ENCODE data around the gene PZP.

Gene PZP

GRCh38 chr12:9163392-9163791 lies 44.8 kb downstream of the PZP start:
- Histone ChIP-seq H4K8ac (ENCODE audit: low read depth, low read length) (no peak overlapping the region), H3K4ac (ENCODE audit: low read length) (no peak overlapping the region), H3K9ac (ENCODE audit: low read depth, low read length, poor library complexity) (no peak overlapping the region), H3K23ac (ENCODE audit: low read depth, low read length, poor library complexity) (no peak overlapping the region), H3K4me1 (ENCODE audit: control insufficient read depth in 2 of 2, insufficient read depth in 1 of 2, low read depth in 1 of 2, low read length in 2 of 2) (peaks cover 3 to 34% of the 10 kb centered on the region in 2 donors), H2BK15ac (ENCODE audit: low read length) (no peak overlapping the region), H3K4me3 (ENCODE audit: low read length in 2 of 2) (no peak overlapping the region), H2BK5ac (ENCODE audit: low read length) (no peak overlapping the region), H2BK12ac (ENCODE audit: low read length) (no peak overlapping the region), H3K27ac (replicated peaks; ENCODE audit: low read length) (no peak overlapping the region), H2BK120ac (ENCODE audit: low read depth, low read length) (no peak overlapping the region), H3K36me3 (replicated peaks in 1 of 2; ENCODE audit: control insufficient read depth in 2 of 2, insufficient read depth in 2 of 2, low read length in 2 of 2) (no peaks in the 10 kb centered on the region), H3K9me3 (replicated peaks in 1 of 2; ENCODE audit: control insufficient read depth in 2 of 2, insufficient read depth in 1 of 2, low read depth in 1 of 2, low read length in 2 of 2) (peaks cover 0 to 7% of the 10 kb centered on the region in 2 donors), H3K18ac (ENCODE audit: low read length) (no peak overlapping the region), H3K27me3 (ENCODE audit: control insufficient read depth in 3 of 3, insufficient read depth in 3 of 3, low read depth in 1 of 3, low read length in 3 of 3) (no peaks in the 10 kb centered on the region), H3K4me2 (ENCODE audit: insufficient read depth, low read length, poor library complexity, severe bottlenecking) (no peak overlapping the region), H3K79me1 (ENCODE audit: low read depth, low read length) (no peaks in the 10 kb centered on the region), H3K14ac (ENCODE audit: low read length) (no peak overlapping the region), H4K91ac (ENCODE audit: low read depth, low read length, poor library complexity) (no peak overlapping the region), H2AFZ (ENCODE audit: low read length) (no peak overlapping the region), H2AK5ac (ENCODE audit: low read depth, low read length) (no peak overlapping the region)
- no CpG with 5 or more reads among the region's 5 CpGs for WGBS, 2 donors (ENCODE audit: extremely low coverage in 2 of 2, insufficient read length in 2 of 2, insufficient replicate concordance in 1 of 2)
- DNase-seq (ENCODE audit: low spot score), result no peak

GRCh38 chr12:9156119-9156518 lies 52.1 kb downstream of the PZP start:
- Histone ChIP-seq H3K4me1 (ENCODE audit: control insufficient read depth in 2 of 2, insufficient read depth in 1 of 2, low read depth in 1 of 2, low read length in 2 of 2) (peaks cover 0 to 8% of the 10 kb centered on the region in 2 donors), H2AFZ (ENCODE audit: low read length) (no peak overlapping the region), H3K36me3 (replicated peaks in 1 of 2; ENCODE audit: control insufficient read depth in 2 of 2, insufficient read depth in 2 of 2, low read length in 2 of 2) (no peaks in the 10 kb centered on the region), H3K9ac (ENCODE audit: low read depth, low read length, poor library complexity) (no peak overlapping the region), H3K4me3 (ENCODE audit: low read length in 2 of 2) (no peak overlapping the region), H3K27ac (replicated peaks; ENCODE audit: low read length) (no peak overlapping the region), H3K9me3 (replicated peaks in 1 of 2; ENCODE audit: control insufficient read depth in 2 of 2, insufficient read depth in 1 of 2, low read depth in 1 of 2, low read length in 2 of 2) (peaks cover 0 to 2% of the 10 kb centered on the region in 2 donors), H3K18ac (ENCODE audit: low read length) (no peak overlapping the region), H2BK120ac (ENCODE audit: low read depth, low read length) (no peak overlapping the region), H3K23ac (ENCODE audit: low read depth, low read length, poor library complexity) (no peak overlapping the region), H4K91ac (ENCODE audit: low read depth, low read length, poor library complexity) (no peak overlapping the region), H2BK5ac (ENCODE audit: low read length) (no peak overlapping the region), H2BK15ac (ENCODE audit: low read length) (no peak overlapping the region), H4K8ac (ENCODE audit: low read depth, low read length) (no peak overlapping the region), H3K79me1 (ENCODE audit: low read depth, low read length) (no peaks in the 10 kb centered on the region), H2BK12ac (ENCODE audit: low read length) (no peak overlapping the region), H3K4me2 (ENCODE audit: insufficient read depth, low read length, poor library complexity, severe bottlenecking) (no peak overlapping the region), H3K14ac (ENCODE audit: low read length) (no peak overlapping the region), H3K27me3 (ENCODE audit: control insufficient read depth in 3 of 3, insufficient read depth in 3 of 3, low read depth in 1 of 3, low read length in 3 of 3) (no peaks in the 10 kb centered on the region), H2AK5ac (ENCODE audit: low read depth, low read length) (no peak overlapping the region), H3K4ac (ENCODE audit: low read length) (no peak overlapping the region)
- DNase-seq (ENCODE audit: low spot score), result no peak
- WGBS, 2 donors (ENCODE audit: extremely low coverage in 2 of 2, insufficient read length in 2 of 2, insufficient replicate concordance in 1 of 2), result no CpG with 5 or more reads among the region's 4 CpGs

- no CpG with 5 or more reads among the region's 6 CpGs for WGBS, 2 donors (ENCODE audit: extremely low coverage in 2 of 2, insufficient read length in 2 of 2, insufficient replicate concordance in 1 of 2)
- Histone ChIP-seq H3K36me3 (replicated peaks in 1 of 2; ENCODE audit: control insufficient read depth in 2 of 2, insufficient read depth in 2 of 2, low read length in 2 of 2) (no peaks in the 10 kb centered on the region), H3K27ac (replicated peaks; ENCODE audit: low read length) (no peak overlapping the region), H3K4me1 (ENCODE audit: control insufficient read depth in 2 of 2, insufficient read depth in 1 of 2, low read depth in 1 of 2, low read length in 2 of 2) (no peaks in the 10 kb centered on the region), H3K79me1 (ENCODE audit: low read depth, low read length) (no peaks in the 10 kb centered on the region), H3K9ac (ENCODE audit: low read depth, low read length, poor library complexity) (no peak overlapping the region), H4K91ac (ENCODE audit: low read depth, low read length, poor library complexity) (no peak overlapping the region), H2BK120ac (ENCODE audit: low read depth, low read length) (no peak overlapping the region), H2BK15ac (ENCODE audit: low read length) (no peak overlapping the region), H3K27me3 (ENCODE audit: control insufficient read depth in 3 of 3, insufficient read depth in 3 of 3, low read depth in 1 of 3, low read length in 3 of 3) (no peaks in the 10 kb centered on the region), H3K4me3 (ENCODE audit: low read length in 2 of 2) (no peak overlapping the region), H4K8ac (ENCODE audit: low read depth, low read length) (no peak overlapping the region), H3K4ac (ENCODE audit: low read length) (no peak overlapping the region), H2BK12ac (ENCODE audit: low read length) (no peak overlapping the region), H2AFZ (ENCODE audit: low read length) (no peak overlapping the region), H3K9me3 (replicated peaks in 1 of 2; ENCODE audit: control insufficient read depth in 2 of 2, insufficient read depth in 1 of 2, low read depth in 1 of 2, low read length in 2 of 2) (peaks cover 2 to 28% of the 10 kb centered on the region in 2 donors), H3K18ac (ENCODE audit: low read length) (no peak overlapping the region), H3K4me2 (ENCODE audit: insufficient read depth, low read length, poor library complexity, severe bottlenecking) (no peak overlapping the region), H2BK5ac (ENCODE audit: low read length) (no peak overlapping the region), H3K14ac (ENCODE audit: low read length) (no peak overlapping the region), H2AK5ac (ENCODE audit: low read depth, low read length) (no peak overlapping the region), H3K23ac (ENCODE audit: low read depth, low read length, poor library complexity) (no peak overlapping the region)
- DNase-seq (ENCODE audit: low spot score), result no peak
Observed at GRCh38 chr12:9149372-9149771, 58.8 kb downstream of the PZP start.

- no peak overlapping the region for H3K14ac ChIP-seq (ENCODE audit: low read length)
- H3K4me2 ChIP-seq (ENCODE audit: insufficient read depth, low read length, poor library complexity, severe bottlenecking), result no peak overlapping the region
- H4K91ac ChIP-seq (ENCODE audit: low read depth, low read length, poor library complexity), result no peak overlapping the region
- H3K4ac ChIP-seq (ENCODE audit: low read length), result no peak overlapping the region
- no peaks in the 10 kb centered on the region for H3K4me1 ChIP-seq (ENCODE audit: control insufficient read depth in 2 of 2, insufficient read depth in 1 of 2, low read depth in 1 of 2, low read length in 2 of 2)
- H2BK12ac ChIP-seq (ENCODE audit: low read length), result no peak overlapping the region
- no peak overlapping the region for H3K27ac ChIP-seq (replicated peaks; ENCODE audit: low read length)
- WGBS, 2 donors (ENCODE audit: extremely low coverage in 2 of 2, insufficient read length in 2 of 2, insufficient replicate concordance in 1 of 2), result no CpG with 5 or more reads among the region's 2 CpGs
- H3K36me3 ChIP-seq (replicated peaks in 1 of 2; ENCODE audit: control insufficient read depth in 2 of 2, insufficient read depth in 2 of 2, low read length in 2 of 2), result no peaks in the 10 kb centered on the region
- no peak overlapping the region for H2BK5ac ChIP-seq (ENCODE audit: low read length)
- DNase-seq (ENCODE audit: low spot score), result no peak
- no peak overlapping the region for H3K18ac ChIP-seq (ENCODE audit: low read length)
- no peak overlapping the region for H2AFZ ChIP-seq (ENCODE audit: low read length)
- H3K79me1 ChIP-seq (ENCODE audit: low read depth, low read length), result no peaks in the 10 kb centered on the region
- no peak overlapping the region for H3K4me3 ChIP-seq (ENCODE audit: low read length in 2 of 2)
- H3K23ac ChIP-seq (ENCODE audit: low read depth, low read length, poor library complexity), result no peak overlapping the region
- no peak overlapping the region for H3K9ac ChIP-seq (ENCODE audit: low read depth, low read length, poor library complexity)
- no peak overlapping the region for H2AK5ac ChIP-seq (ENCODE audit: low read depth, low read length)
- no peaks in the 10 kb centered on the region for H3K27me3 ChIP-seq (ENCODE audit: control insufficient read depth in 3 of 3, insufficient read depth in 3 of 3, low read depth in 1 of 3, low read length in 3 of 3)
- no peak overlapping the region for H2BK15ac ChIP-seq (ENCODE audit: low read length)
- H4K8ac ChIP-seq (ENCODE audit: low read depth, low read length), result no peak overlapping the region
- H2BK120ac ChIP-seq (ENCODE audit: low read depth, low read length), result no peak overlapping the region
- H3K9me3 ChIP-seq (replicated peaks in 1 of 2; ENCODE audit: control insufficient read depth in 2 of 2, insufficient read depth in 1 of 2, low read depth in 1 of 2, low read length in 2 of 2), result peaks cover 4 to 32% of the 10 kb centered on the region in 2 donors
Observed at GRCh38 chr12:9148926-9149325, 59.3 kb downstream of the PZP start.

Data from neuronal stem cell (in vitro differentiated cells).